Endodermal cell (in vitro differentiated cells): ENCODE measurements around the gene DBI. TPM values are rescaled to one million over a fixed set of nuclear protein-coding genes. Genes with fewer than 3 reads are reported as not detected.

ENCODE experiments used
- DNase-seq: peaks from one replicate; pipeline ENCODE4 v3.0.0-alpha.2; 2017
- H3K27ac ChIP-seq: 2 replicates; pipeline ENCODE4 v1.5.1; 2013; ENCODE audit warnings: mild to moderate bottlenecking, low read depth, low read length, moderate library complexity
- H3K27me3 ChIP-seq: 2 replicates; pipeline ENCODE4 v1.6.1; 2013; ENCODE audit warnings: mild to moderate bottlenecking, low read length, moderate library complexity; ENCODE audit not compliant: insufficient read depth, control insufficient read depth, poor library complexity, severe bottlenecking
- H3K36me3 ChIP-seq: 2 replicates; pipeline ENCODE4 v1.7.0; 2013; ENCODE audit warnings: mild to moderate bottlenecking, low read length, moderate library complexity; ENCODE audit not compliant: control insufficient read depth, insufficient read depth
- H3K4me1 ChIP-seq: one replicate; pipeline ENCODE4 v1.7.0; 2013; ENCODE audit warnings: low read length; ENCODE audit not compliant: control insufficient read depth, insufficient read depth
- H3K4me3 ChIP-seq: 2 replicates; pipeline ENCODE4 v1.5.1; 2013; ENCODE audit warnings: mild to moderate bottlenecking, low read length, moderate library complexity
- H3K9ac ChIP-seq: 2 replicates; pipeline ENCODE4 v1.6.1; 2013; ENCODE audit warnings: mild to moderate bottlenecking, low read length, moderate library complexity; ENCODE audit not compliant: poor library complexity, severe bottlenecking; ENCODE audit errors: extremely low read depth
- H3K9me3 ChIP-seq: 2 replicates; pipeline ENCODE4 v1.6.1; 2013; ENCODE audit warnings: mild to moderate bottlenecking, low read length, moderate library complexity; ENCODE audit not compliant: control insufficient read depth
- H3K27ac Mint-ChIP-seq: 2 replicates; pipeline ENCODE4 v1.8.0; 2020; ENCODE audit warnings: mixed read lengths
- H3K27me3 Mint-ChIP-seq: 2 replicates; pipeline ENCODE4 v1.8.0; 2021; ENCODE audit warnings: mild to moderate bottlenecking, mixed read lengths; ENCODE audit not compliant: insufficient read depth
- H3K36me3 Mint-ChIP-seq: 2 replicates; pipeline ENCODE4 v1.8.0; 2020; ENCODE audit warnings: low read depth, mixed read lengths
- H3K4me1 Mint-ChIP-seq: 2 replicates; pipeline ENCODE4 v1.8.0; 2020; ENCODE audit warnings: mixed read lengths
- H3K4me3 Mint-ChIP-seq: 2 replicates; pipeline ENCODE4 v1.8.0; 2020; ENCODE audit warnings: mild to moderate bottlenecking, moderate library complexity, mixed read lengths
- H3K9me3 Mint-ChIP-seq: 2 replicates; pipeline ENCODE4 v1.8.0; 2020; ENCODE audit warnings: mild to moderate bottlenecking, mixed read lengths
- CTCF ChIP-seq: fragments of 200-600 bp; sonication (generic); conservative IDR thresholded peaks from 2 replicates; pipeline ENCODE4 v1.5.0; 2021; ENCODE audit warnings: antibody characterized with exemption, mild to moderate bottlenecking
- WGBS, 2 experiments: methylation state at CpG; one replicate each; pipeline versions ENCODE4 v1.1.5 to v1.1.7; 2013; ENCODE audit warnings: missing lambda C conversion rate in 2 of 2, mixed read lengths in 1 of 2; ENCODE audit not compliant: insufficient coverage in 1 of 2, insufficient read length in 1 of 2; 5-methylcytosine and 5-hydroxymethylcytosine counted together
- total RNA-seq, 2 donors: library from RNA; stranded (reverse); fragmentation: NEBNext Ultra II Directional in 1 of 2; extraction: Animal tissue kit (Norgen Biotek cat#: 25700) in 1 of 2; gene quantifications; 2 replicates in 1 of 2; 3 replicates in 1 of 2; pipeline ENCODE4 v1.2.1, GENCODE V29; 2021

Gene DBI
- total RNA-seq, 2 donors from 2014 or later: 138 to 178 TPM

- H3K4me3 ChIP-seq: no peak overlapping the region
- peaks cover 9% of the 10 kb centered on the region for H3K4me1 Mint-ChIP-seq
- WGBS, 2 experiments: 73 to 88% methylated on average over 1 of the region's 1 CpG
- no peaks in the 10 kb centered on the region for H3K9me3 ChIP-seq
- H3K27ac ChIP-seq: no peak overlapping the region
- H3K36me3 ChIP-seq: no peaks in the 10 kb centered on the region
- H3K27me3 ChIP-seq: no peaks in the 10 kb centered on the region
- TF ChIP-seq CTCF: no peak
- no peak overlapping the region for H3K27ac Mint-ChIP-seq
- H3K9me3 Mint-ChIP-seq: peaks cover 4% of the 10 kb centered on the region
- no peaks in the 10 kb centered on the region for H3K27me3 Mint-ChIP-seq
- H3K9ac ChIP-seq: no peak overlapping the region
- H3K4me3 Mint-ChIP-seq: no peak overlapping the region
- H3K36me3 Mint-ChIP-seq: peaks cover 3% of the 10 kb centered on the region
- DNase-seq: no peak
- no peaks in the 10 kb centered on the region for H3K4me1 ChIP-seq
Measured at GRCh38 chr2:119354860-119355259, 11.9 kb upstream of the DBI start.

- Mint-ChIP-seq H3K27me3 (no peaks in the 10 kb centered on the region), H3K27ac (no peak overlapping the region), H3K9me3 (peaks cover 4% of the 10 kb centered on the region), H3K4me3 (no peak overlapping the region), H3K4me1 (peaks cover 7% of the 10 kb centered on the region), H3K36me3 (peaks cover 3% of the 10 kb centered on the region)
- Histone ChIP-seq H3K9me3 (no peaks in the 10 kb centered on the region), H3K27ac (no peak overlapping the region), H3K36me3 (no peaks in the 10 kb centered on the region), H3K4me3 (no peak overlapping the region), H3K9ac (no peak overlapping the region), H3K27me3 (no peaks in the 10 kb centered on the region), H3K4me1 (no peaks in the 10 kb centered on the region)
- WGBS, 2 experiments: 93% methylated on average over 6 of the region's 6 CpGs
- DNase-seq: no peak
- TF ChIP-seq CTCF: no peak
Measured at GRCh38 chr2:119359774-119360173, 7.0 kb upstream of the DBI start.

- no peak for DNase-seq
- H3K27me3 ChIP-seq: no peaks in the 10 kb centered on the region
- H3K27ac ChIP-seq: no peak overlapping the region
- Mint-ChIP-seq H3K36me3 (peaks cover 3% of the 10 kb centered on the region), H3K4me3 (no peak overlapping the region), H3K4me1 (peaks cover 11% of the 10 kb centered on the region), H3K27me3 (no peaks in the 10 kb centered on the region), H3K9me3 (peaks cover 3% of the 10 kb centered on the region), H3K27ac (no peak overlapping the region)
- H3K36me3 ChIP-seq: no peaks in the 10 kb centered on the region
- no peak for TF ChIP-seq CTCF
- H3K4me3 ChIP-seq: no peak overlapping the region
- WGBS, 2 experiments: 100% methylated on average over 1 of the region's 2 CpGs; no CpG with 5 or more reads in 1 of the 2 experiments
- H3K9me3 ChIP-seq: no peaks in the 10 kb centered on the region
- H3K9ac ChIP-seq: no peak overlapping the region
- H3K4me1 ChIP-seq: no peaks in the 10 kb centered on the region
Measured at GRCh38 chr2:119360423-119360966, 6.3 kb upstream of the DBI start.
